HG02885 (cell line): Measurements from ENCODE around the gene TMOD4.

Experiments
- ATAC-seq: cut with Tn5 transposase; IDR thresholded peaks from one replicate; pipeline ENCODE4 v1.9.1; 2021; ENCODE audit warnings: mild to moderate bottlenecking; ENCODE audit not compliant: unreplicated experiment, poor library complexity

TMOD4 gene

GRCh38 chr1:151176514-151177045, 799 bp upstream of the TMOD4 start:
- ATAC-seq, result no peak

- no peak for ATAC-seq
Observed at GRCh38 chr1:151175041-151175741, 590 bp downstream of the TMOD4 start.

GRCh38 chr1:151171190-151171589, 4.6 kb downstream of the TMOD4 start:
- no peak for ATAC-seq

GRCh38 chr1:151167116-151167515, 8.7 kb downstream of the TMOD4 start:
- ATAC-seq, result no peak

GRCh38 chr1:151166505-151166956, 9.2 kb downstream of the TMOD4 start:
- ATAC-seq, result no peak

GRCh38 chr1:151165738-151166504, 9.9 kb downstream of the TMOD4 start, which contains the start of the genes LYSMD1 and SCNM1:
TSS of gene LYSMD1 (minus strand) at chr1:151165902. CDS start at chr1:151165258, 644 bp downstream.
TSS of gene SCNM1 (plus strand) at chr1:151166144. CDS start at chr1:151166153, 9 bp downstream.
- ATAC-seq, result peak; percentile 89

- no peak for ATAC-seq
Observed at GRCh38 chr1:151165281-151165737, 10.5 kb downstream of the TMOD4 start.

- ATAC-seq, result no peak
Observed at GRCh38 chr1:151164732-151165280, 11.0 kb downstream of the TMOD4 start.

GRCh38 chr1:151159373-151159772, 16.4 kb downstream of the TMOD4 start:
- no peak for ATAC-seq

GRCh38 chr1:151158751-151159251, 17.0 kb downstream of the TMOD4 start:
- no peak for ATAC-seq

- ATAC-seq, result no peak
Observed at GRCh38 chr1:151158326-151158725, 17.5 kb downstream of the TMOD4 start.

GRCh38 chr1:151157067-151157531, 18.7 kb downstream of the TMOD4 start:
- no peak for ATAC-seq

- ATAC-seq, result peak; percentile 62
Observed at GRCh38 chr1:151156515-151156819, 19.3 kb downstream of the TMOD4 start, which contains the start of gene TNFAIP8L2. TSS of gene TNFAIP8L2 (plus strand) at chr1:151156649. CDS start at chr1:151158698, 2,049 bp downstream.

- ATAC-seq, result no peak
Observed at GRCh38 chr1:151147665-151148064, 28.1 kb downstream of the TMOD4 start.

- ATAC-seq, result no peak
Observed at GRCh38 chr1:151147132-151147503, 28.7 kb downstream of the TMOD4 start.

GRCh38 chr1:151146412-151147131, 29.2 kb downstream of the TMOD4 start, which contains the start of gene SEMA6C:
TSS of gene SEMA6C (minus strand) at chr1:151146631. CDS start at chr1:151142621, 4,010 bp downstream.
- peak; percentile 99 for ATAC-seq

- ATAC-seq, result no peak
Observed at GRCh38 chr1:151146072-151146411, 29.7 kb downstream of the TMOD4 start.

GRCh38 chr1:151145304-151146071, 30.3 kb downstream of the TMOD4 start:
- no peak for ATAC-seq
